GM23338 (cell line): ENCODE measurements around the gene TPRG1. TPM values are rescaled to one million over a fixed set of nuclear protein-coding genes. Genes with fewer than 3 reads are reported as not detected.

Source experiments
- ATAC-seq: fragments of 200-7000 bp; cut with Tn5 transposase; 3 replicates; pipeline ENCODE4 v1.9.1; 2020
- DNase-seq: peaks from one replicate; pipeline ENCODE4 v3.0.0-alpha.2; 2015; ENCODE audit warnings: low spot score
- H2AFZ ChIP-seq: fragments of 200-600 bp; sonication (generic); 2 replicates; pipeline ENCODE4 v1.8.0; 2016; ENCODE audit warnings: antibody characterized with exemption, mild to moderate bottlenecking, moderate library complexity
- H3F3A ChIP-seq: fragments of 200-600 bp; sonication (generic); replicated peaks from 2 replicates; pipeline ENCODE4 v1.8.0; 2017; ENCODE audit warnings: antibody characterized with exemption, mixed run types, low read depth
- H3K27ac ChIP-seq: fragments of 200-600 bp; sonication (generic); 2 replicates; pipeline ENCODE4 v1.6.1; 2016; ENCODE audit warnings: low read depth
- H3K27me3 ChIP-seq: fragments of 200-600 bp; sonication (generic); 2 replicates; pipeline ENCODE4 v1.8.0; 2016; ENCODE audit warnings: mild to moderate bottlenecking, mixed run types, moderate library complexity; ENCODE audit not compliant: insufficient read depth
- H3K36me3 ChIP-seq: fragments of 200-600 bp; sonication (generic); 2 replicates; pipeline ENCODE4 v1.8.0; 2016; ENCODE audit warnings: mild to moderate bottlenecking; ENCODE audit not compliant: insufficient read depth
- H3K4me1 ChIP-seq: fragments of 200-600 bp; sonication (generic); 2 replicates; pipeline ENCODE4 v1.8.0; 2016; ENCODE audit warnings: mild to moderate bottlenecking, moderate library complexity; ENCODE audit not compliant: insufficient read depth
- H3K4me2 ChIP-seq: fragments of 200-600 bp; sonication (generic); 2 replicates; pipeline ENCODE4 v1.7.1; 2017; ENCODE audit warnings: mixed run types
- H3K4me3 ChIP-seq: fragments of 200-600 bp; sonication (generic); 2 replicates; pipeline ENCODE4 v1.6.1; 2016; ENCODE audit warnings: mixed run types
- H3K79me2 ChIP-seq: fragments of 200-600 bp; sonication (generic); replicated peaks from 2 replicates; pipeline ENCODE4 v1.8.0; 2017; ENCODE audit warnings: mild to moderate bottlenecking; ENCODE audit not compliant: insufficient read depth
- H3K9me2 ChIP-seq: fragments of 200-600 bp; sonication (generic); 2 replicates; pipeline ENCODE4 v1.8.0; 2017; ENCODE audit not compliant: insufficient read depth
- H4K20me1 ChIP-seq: fragments of 200-600 bp; sonication (generic); replicated peaks from 2 replicates; pipeline ENCODE4 v1.8.0; 2017; ENCODE audit warnings: mild to moderate bottlenecking; ENCODE audit not compliant: insufficient read depth
- H3K27ac Mint-ChIP-seq: 2 replicates; pipeline ENCODE4 v1.8.0; 2020; ENCODE audit warnings: inconsistent platforms, mild to moderate bottlenecking, moderate library complexity, mixed read lengths
- H3K27me3 Mint-ChIP-seq: 3 replicates; pipeline ENCODE4 v1.8.0; 2022; ENCODE audit warnings: low read depth, mild to moderate bottlenecking, moderate library complexity, mixed read lengths, inconsistent platforms; ENCODE audit not compliant: insufficient read depth, poor library complexity
- H3K36me3 Mint-ChIP-seq: 3 replicates; pipeline ENCODE4 v1.8.0; 2021; ENCODE audit warnings: low read depth, mild to moderate bottlenecking, inconsistent platforms, moderate library complexity, mixed read lengths
- H3K4me1 Mint-ChIP-seq: 3 replicates; pipeline ENCODE4 v1.8.0; 2020; ENCODE audit warnings: mild to moderate bottlenecking, inconsistent platforms, mixed read lengths
- H3K4me3 Mint-ChIP-seq: 3 replicates; pipeline ENCODE4 v1.8.0; 2021; ENCODE audit warnings: moderate library complexity, mild to moderate bottlenecking, inconsistent platforms, mixed read lengths
- H3K9me3 Mint-ChIP-seq: 3 replicates; pipeline ENCODE4 v1.8.0; 2020; ENCODE audit warnings: moderate library complexity, mild to moderate bottlenecking, inconsistent platforms, mixed read lengths
- CREB1 ChIP-seq: fragments of 250-450 bp; sonication (Bioruptor Pico); IDR thresholded peaks from 2 replicates; pipeline ENCODE4 v1.5.0; 2020; ENCODE audit warnings: low read depth, mild to moderate bottlenecking, moderate library complexity
- EZH2 ChIP-seq: fragments of 200-600 bp; sonication (generic); IDR thresholded peaks from one replicate; pipeline ENCODE4 v1.8.0; 2017; ENCODE audit warnings: antibody characterized with exemption, mild to moderate bottlenecking, low read depth; ENCODE audit not compliant: unreplicated experiment
- EZH2phosphoT487 ChIP-seq: fragments of 200-600 bp; sonication (generic); IDR thresholded peaks from one replicate; pipeline ENCODE4 v1.8.1; 2018; ENCODE audit warnings: antibody characterized with exemption; ENCODE audit not compliant: unreplicated experiment
- STAT1 ChIP-seq: IDR thresholded peaks from one replicate; pipeline ENCODE4 v1.6.1; 2016; ENCODE audit warnings: antibody characterized with exemption; ENCODE audit not compliant: unreplicated experiment
- ZNF114 ChIP-seq: fragments of 250-450 bp; sonication (Bioruptor Pico); IDR thresholded peaks from 2 replicates; pipeline ENCODE4 v1.5.0; 2020; ENCODE audit warnings: mild to moderate bottlenecking, moderate library complexity
- ZNF331 ChIP-seq: fragments of 250-450 bp; sonication (Bioruptor Pico); IDR thresholded peaks from 2 replicates; pipeline ENCODE4 v1.5.0; 2020; ENCODE audit warnings: low read depth, mild to moderate bottlenecking, moderate library complexity
- polyA plus RNA-seq: library from polyadenylated mRNA; unstranded; fragments of >200 nt; fragmentation: Nextera tagmentation; extraction: Ambion mirVana; gene quantifications from 2 replicates; pipeline ENCODE4 v1.2.1, GENCODE V29; 2016
- total RNA-seq: library from RNA; depleted of rRNA; stranded (reverse); fragments of >200 nt; shearing (Covaris generic); gene quantifications from 2 replicates; pipeline ENCODE4 v1.2.3, GENCODE V29; 2014
- TF ChIP-seq, protein P1 (sequence below): IDR thresholded peaks from one replicate; pipeline ENCODE4 v1.6.1; 2018; ENCODE audit warnings: antibody characterized with exemption; ENCODE audit not compliant: unreplicated experiment
- TF ChIP-seq, protein P2 (sequence below), 2 experiments: fragments of 200-600 bp in 1 of 2; sonication (generic) in 1 of 2; conservative IDR thresholded peaks; 2 replicates each; pipeline versions ENCODE4 v1.5.1 to v1.6.1; 2016 to 2017; ENCODE audit warnings: antibody characterized with exemption in 2 of 2, low read depth in 2 of 2, mild to moderate bottlenecking in 2 of 2, moderate library complexity in 1 of 2

Gene TPRG1
- total and polyA plus RNA-seq, 2 experiments from 2014 or later, result 0.74 to 1.7 TPM

DNA sequence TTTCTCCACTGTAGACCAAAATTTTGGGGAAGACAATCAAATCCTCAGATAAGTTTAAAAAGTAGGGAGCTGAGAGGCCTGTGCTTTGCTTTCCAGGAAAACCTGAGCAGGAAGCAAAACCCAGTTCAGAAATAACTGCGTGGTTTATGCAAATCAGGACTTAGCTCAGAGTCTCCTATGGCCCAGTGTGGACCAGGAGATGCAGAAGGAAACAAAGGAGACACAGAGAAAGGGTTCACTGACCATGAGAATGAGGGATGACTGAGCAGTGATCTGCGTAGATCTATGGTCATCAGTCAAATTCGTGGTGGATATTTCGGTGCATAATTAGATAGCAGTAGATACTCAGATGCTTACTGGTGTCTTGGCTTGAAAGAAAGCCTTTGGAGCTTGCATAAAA lies 196.6 kb downstream of the TPRG1 start:
- peaks cover 5% of the 10 kb centered on the region for H3K27me3 Mint-ChIP-seq
- Histone ChIP-seq H3F3A (no peaks in the 10 kb centered on the region), H3K36me3 (no peaks in the 10 kb centered on the region), H3K4me2 (no peak overlapping the region), H3K27me3 (no peaks in the 10 kb centered on the region), H3K79me2 (no peaks in the 10 kb centered on the region), H3K4me1 (peaks cover 29% of the 10 kb centered on the region), H3K27ac (no peak overlapping the region), H3K4me3 (no peak overlapping the region), H4K20me1 (no peaks in the 10 kb centered on the region), H2AFZ (no peak overlapping the region), H3K9me2 (no peaks in the 10 kb centered on the region)
- H3K4me1 Mint-ChIP-seq, result peaks cover 32% of the 10 kb centered on the region
- no peaks in the 10 kb centered on the region for H3K9me3 Mint-ChIP-seq
- ATAC-seq (no peak), DNase-seq (no peak)
- no peaks in the 10 kb centered on the region for H3K36me3 Mint-ChIP-seq
- TF ChIP-seq EZH2phosphoT487 (no peak), EZH2 (no peak), ZNF114 (CRISPR knock-in tag) (no peak)
- TF ChIP-seq, protein P1, sequence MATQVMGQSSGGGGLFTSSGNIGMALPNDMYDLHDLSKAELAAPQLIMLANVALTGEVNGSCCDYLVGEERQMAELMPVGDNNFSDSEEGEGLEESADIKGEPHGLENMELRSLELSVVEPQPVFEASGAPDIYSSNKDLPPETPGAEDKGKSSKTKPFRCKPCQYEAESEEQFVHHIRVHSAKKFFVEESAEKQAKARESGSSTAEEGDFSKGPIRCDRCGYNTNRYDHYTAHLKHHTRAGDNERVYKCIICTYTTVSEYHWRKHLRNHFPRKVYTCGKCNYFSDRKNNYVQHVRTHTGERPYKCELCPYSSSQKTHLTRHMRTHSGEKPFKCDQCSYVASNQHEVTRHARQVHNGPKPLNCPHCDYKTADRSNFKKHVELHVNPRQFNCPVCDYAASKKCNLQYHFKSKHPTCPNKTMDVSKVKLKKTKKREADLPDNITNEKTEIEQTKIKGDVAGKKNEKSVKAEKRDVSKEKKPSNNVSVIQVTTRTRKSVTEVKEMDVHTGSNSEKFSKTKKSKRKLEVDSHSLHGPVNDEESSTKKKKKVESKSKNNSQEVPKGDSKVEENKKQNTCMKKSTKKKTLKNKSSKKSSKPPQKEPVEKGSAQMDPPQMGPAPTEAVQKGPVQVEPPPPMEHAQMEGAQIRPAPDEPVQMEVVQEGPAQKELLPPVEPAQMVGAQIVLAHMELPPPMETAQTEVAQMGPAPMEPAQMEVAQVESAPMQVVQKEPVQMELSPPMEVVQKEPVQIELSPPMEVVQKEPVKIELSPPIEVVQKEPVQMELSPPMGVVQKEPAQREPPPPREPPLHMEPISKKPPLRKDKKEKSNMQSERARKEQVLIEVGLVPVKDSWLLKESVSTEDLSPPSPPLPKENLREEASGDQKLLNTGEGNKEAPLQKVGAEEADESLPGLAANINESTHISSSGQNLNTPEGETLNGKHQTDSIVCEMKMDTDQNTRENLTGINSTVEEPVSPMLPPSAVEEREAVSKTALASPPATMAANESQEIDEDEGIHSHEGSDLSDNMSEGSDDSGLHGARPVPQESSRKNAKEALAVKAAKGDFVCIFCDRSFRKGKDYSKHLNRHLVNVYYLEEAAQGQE, result no peak
- no peak overlapping the region for H3K27ac Mint-ChIP-seq
- no peak overlapping the region for H3K4me3 Mint-ChIP-seq

GRCh38 chr3:189369636-189370035 lies 197.9 kb downstream of the TPRG1 start:
- TF ChIP-seq CREB1 (CRISPR knock-in tag) (no peak), STAT1 (no peak), ZNF114 (CRISPR knock-in tag) (no peak), ZNF331 (CRISPR knock-in tag) (no peak)
- TF ChIP-seq, protein P2, sequence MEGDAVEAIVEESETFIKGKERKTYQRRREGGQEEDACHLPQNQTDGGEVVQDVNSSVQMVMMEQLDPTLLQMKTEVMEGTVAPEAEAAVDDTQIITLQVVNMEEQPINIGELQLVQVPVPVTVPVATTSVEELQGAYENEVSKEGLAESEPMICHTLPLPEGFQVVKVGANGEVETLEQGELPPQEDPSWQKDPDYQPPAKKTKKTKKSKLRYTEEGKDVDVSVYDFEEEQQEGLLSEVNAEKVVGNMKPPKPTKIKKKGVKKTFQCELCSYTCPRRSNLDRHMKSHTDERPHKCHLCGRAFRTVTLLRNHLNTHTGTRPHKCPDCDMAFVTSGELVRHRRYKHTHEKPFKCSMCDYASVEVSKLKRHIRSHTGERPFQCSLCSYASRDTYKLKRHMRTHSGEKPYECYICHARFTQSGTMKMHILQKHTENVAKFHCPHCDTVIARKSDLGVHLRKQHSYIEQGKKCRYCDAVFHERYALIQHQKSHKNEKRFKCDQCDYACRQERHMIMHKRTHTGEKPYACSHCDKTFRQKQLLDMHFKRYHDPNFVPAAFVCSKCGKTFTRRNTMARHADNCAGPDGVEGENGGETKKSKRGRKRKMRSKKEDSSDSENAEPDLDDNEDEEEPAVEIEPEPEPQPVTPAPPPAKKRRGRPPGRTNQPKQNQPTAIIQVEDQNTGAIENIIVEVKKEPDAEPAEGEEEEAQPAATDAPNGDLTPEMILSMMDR (conservative IDR thresholded peaks at IDR 0.05; ENCODE audit: low read depth in 2 of 2), result no peak
- Mint-ChIP-seq H3K9me3 (no peaks in the 10 kb centered on the region), H3K36me3 (no peaks in the 10 kb centered on the region), H3K4me1 (peaks cover 32% of the 10 kb centered on the region), H3K4me3 (no peak overlapping the region), H3K27ac (peak overlapping the region; percentile 28; the same call in 1 of the 2 replicates), H3K27me3 (peaks cover 5% of the 10 kb centered on the region)
- Histone ChIP-seq H3K4me3 (no peak overlapping the region), H4K20me1 (no peaks in the 10 kb centered on the region), H3K27me3 (no peaks in the 10 kb centered on the region), H3F3A (no peaks in the 10 kb centered on the region), H2AFZ (0 out of 2 replicates have a peak overlapping the region, but pooled peaks have one; percentile 34), H3K36me3 (no peaks in the 10 kb centered on the region), H3K27ac (no peak overlapping the region), H3K9me2 (no peaks in the 10 kb centered on the region), H3K4me1 (peaks cover 29% of the 10 kb centered on the region), H3K79me2 (no peaks in the 10 kb centered on the region), H3K4me2 (peak overlapping the region; percentile 21)
- ATAC-seq, result peak; percentile 31; the same call in 2 of the 3 replicates
- no peak for DNase-seq
